OCI-LY3 (cell line): ENCODE measurements around the gene DHX30.

ENCODE experiments used
- CTCF ChIP-seq: fragments of 200-600, 300-600 bp; sonication (generic); IDR thresholded peaks from 2 replicates; pipeline ENCODE4 v1.5.1; 2014; ENCODE audit warnings: antibody characterized with exemption, low read length, low read depth
- EZH2phosphoT487 ChIP-seq: fragments of 200-600 bp; shearing (Covaris generic); IDR thresholded peaks from 2 replicates; pipeline ENCODE4 v1.6.1; 2018; ENCODE audit warnings: antibody characterized with exemption, mixed run types, low read depth

- TF ChIP-seq CTCF (no peak), EZH2phosphoT487 (no peak)
Measured at GRCh38 chr3:47877719-47878118, 74.8 kb downstream of the DHX30 start.
